Progenitor cell of endocrine pancreas (in vitro differentiated cells): ENCODE measurements around the gene SLC7A1. TPM values are rescaled to one million over a fixed set of nuclear protein-coding genes. Genes with fewer than 3 reads are reported as not detected.

Experiments used
- DNase-seq: peaks from one replicate; pipeline ENCODE4 v3.0.0; 2021; ENCODE audit warnings: low spot score; ENCODE audit not compliant: unreplicated experiment
- H3K27ac Mint-ChIP-seq: 2 replicates; pipeline ENCODE4 v1.8.0; 2021; ENCODE audit warnings: mild to moderate bottlenecking, moderate library complexity, mixed read lengths
- H3K27me3 Mint-ChIP-seq: 2 replicates; pipeline ENCODE4 v1.8.0; 2021; ENCODE audit warnings: mixed read lengths
- H3K36me3 Mint-ChIP-seq: 2 replicates; pipeline ENCODE4 v1.8.0; 2022; ENCODE audit warnings: mixed read lengths; ENCODE audit not compliant: insufficient read depth
- H3K4me1 Mint-ChIP-seq: 2 replicates; pipeline ENCODE4 v1.8.0; 2021; ENCODE audit warnings: low read depth, mixed read lengths
- H3K4me3 Mint-ChIP-seq: 2 replicates; pipeline ENCODE4 v1.8.0; 2021; ENCODE audit warnings: low read depth, mild to moderate bottlenecking, moderate library complexity, mixed read lengths
- H3K9me3 Mint-ChIP-seq: 2 replicates; pipeline ENCODE4 v1.8.0; 2021; ENCODE audit warnings: low read depth, mixed read lengths
- total RNA-seq: library from RNA; stranded (reverse); gene quantifications from 2 replicates; pipeline ENCODE4 v1.2.1, GENCODE V29; 2021
- TF ChIP-seq, protein P1 (sequence below): fragments of 200-600 bp; sonication (generic); IDR thresholded peaks from one replicate; pipeline ENCODE4 v1.5.0; 2021; ENCODE audit warnings: antibody characterized with exemption, mild to moderate bottlenecking; ENCODE audit not compliant: unreplicated experiment

Gene SLC7A1
- total RNA-seq, 1 donor from 2014 or later, result 31.3 TPM

- no peaks in the 10 kb centered on the region for H3K9me3 Mint-ChIP-seq
- H3K36me3 Mint-ChIP-seq, result no peaks in the 10 kb centered on the region
- peaks cover 4% of the 10 kb centered on the region for H3K4me1 Mint-ChIP-seq
- H3K27ac Mint-ChIP-seq, result no peak overlapping the region
- TF ChIP-seq, protein P1, sequence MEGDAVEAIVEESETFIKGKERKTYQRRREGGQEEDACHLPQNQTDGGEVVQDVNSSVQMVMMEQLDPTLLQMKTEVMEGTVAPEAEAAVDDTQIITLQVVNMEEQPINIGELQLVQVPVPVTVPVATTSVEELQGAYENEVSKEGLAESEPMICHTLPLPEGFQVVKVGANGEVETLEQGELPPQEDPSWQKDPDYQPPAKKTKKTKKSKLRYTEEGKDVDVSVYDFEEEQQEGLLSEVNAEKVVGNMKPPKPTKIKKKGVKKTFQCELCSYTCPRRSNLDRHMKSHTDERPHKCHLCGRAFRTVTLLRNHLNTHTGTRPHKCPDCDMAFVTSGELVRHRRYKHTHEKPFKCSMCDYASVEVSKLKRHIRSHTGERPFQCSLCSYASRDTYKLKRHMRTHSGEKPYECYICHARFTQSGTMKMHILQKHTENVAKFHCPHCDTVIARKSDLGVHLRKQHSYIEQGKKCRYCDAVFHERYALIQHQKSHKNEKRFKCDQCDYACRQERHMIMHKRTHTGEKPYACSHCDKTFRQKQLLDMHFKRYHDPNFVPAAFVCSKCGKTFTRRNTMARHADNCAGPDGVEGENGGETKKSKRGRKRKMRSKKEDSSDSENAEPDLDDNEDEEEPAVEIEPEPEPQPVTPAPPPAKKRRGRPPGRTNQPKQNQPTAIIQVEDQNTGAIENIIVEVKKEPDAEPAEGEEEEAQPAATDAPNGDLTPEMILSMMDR, result no peak
- H3K27me3 Mint-ChIP-seq, result peaks cover 32% of the 10 kb centered on the region
- H3K4me3 Mint-ChIP-seq, result no peak overlapping the region
- DNase-seq, result no peak
Observed at GRCh38 chr13:29499506-29500165, 95.9 kb downstream of the SLC7A1 start.

- H3K36me3 Mint-ChIP-seq, result no peaks in the 10 kb centered on the region
- DNase-seq, result no peak
- H3K27ac Mint-ChIP-seq, result no peak overlapping the region
- TF ChIP-seq, protein P1, result no peak
- H3K27me3 Mint-ChIP-seq, result peaks cover 25% of the 10 kb centered on the region
- H3K4me1 Mint-ChIP-seq, result peaks cover 4% of the 10 kb centered on the region
- H3K4me3 Mint-ChIP-seq, result no peak overlapping the region
- H3K9me3 Mint-ChIP-seq, result no peaks in the 10 kb centered on the region
Observed at GRCh38 chr13:29498426-29499040, 97.0 kb downstream of the SLC7A1 start.

DNA sequence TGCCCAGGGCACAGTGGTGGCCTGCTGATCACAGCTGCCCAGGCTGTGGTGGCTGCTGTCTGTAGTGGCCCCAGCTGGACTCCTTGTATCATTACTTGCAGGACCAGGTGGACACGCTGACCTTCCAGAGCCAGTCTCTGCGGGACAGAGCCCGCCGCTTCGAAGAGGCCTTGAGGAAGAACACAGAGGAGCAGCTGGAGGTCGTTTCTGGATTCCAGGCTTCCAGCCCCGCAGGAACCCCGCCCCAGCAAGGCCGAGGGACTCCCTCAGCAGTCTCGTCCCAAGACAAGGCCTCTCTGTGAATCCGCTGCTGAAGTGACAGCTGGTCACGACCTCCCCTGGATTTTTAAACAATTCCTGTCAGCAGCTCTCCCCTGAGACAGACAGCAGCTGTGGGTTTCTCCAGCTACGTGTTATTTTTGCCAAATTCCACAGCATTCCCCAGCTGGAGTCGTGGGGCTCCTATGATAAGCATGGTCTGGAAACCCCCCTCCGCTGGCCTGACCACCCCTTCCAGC lies 98.3 kb downstream of the SLC7A1 start:
- Mint-ChIP-seq H3K4me3 (no peak overlapping the region), H3K4me1 (peaks cover 4% of the 10 kb centered on the region), H3K27me3 (peaks cover 16% of the 10 kb centered on the region), H3K36me3 (no peaks in the 10 kb centered on the region), H3K9me3 (no peaks in the 10 kb centered on the region), H3K27ac (no peak overlapping the region)
- TF ChIP-seq, protein P1, result no peak
- DNase-seq, result no peak

GRCh38 chr13:29496241-29496712 lies 99.2 kb downstream of the SLC7A1 start:
- no peaks in the 10 kb centered on the region for H3K9me3 Mint-ChIP-seq
- no peak for DNase-seq
- TF ChIP-seq, protein P1, result no peak
- H3K27ac Mint-ChIP-seq, result no peak overlapping the region
- no peaks in the 10 kb centered on the region for H3K36me3 Mint-ChIP-seq
- H3K4me3 Mint-ChIP-seq, result no peak overlapping the region
- peaks cover 13% of the 10 kb centered on the region for H3K27me3 Mint-ChIP-seq
- H3K4me1 Mint-ChIP-seq, result peaks cover 4% of the 10 kb centered on the region

GRCh38 chr13:29494520-29494919 lies 101.0 kb downstream of the SLC7A1 start:
- Mint-ChIP-seq H3K9me3 (no peaks in the 10 kb centered on the region), H3K4me1 (peaks cover 4% of the 10 kb centered on the region), H3K4me3 (no peak overlapping the region), H3K27me3 (peaks cover 10% of the 10 kb centered on the region), H3K27ac (no peak overlapping the region), H3K36me3 (no peaks in the 10 kb centered on the region)
- no peak for DNase-seq
- TF ChIP-seq, protein P1, result no peak
